DMS53 treated with DMSO at 0.1 percent for 48 hours (cell line): ENCODE results near the gene TIAM2.

Experiments
- DNase-seq: peaks from one replicate; lab custom pipeline; 2025; ENCODE audit not compliant: unreplicated experiment; lab: John Stamatoyannopoulos, UW

Gene TIAM2

GRCh38 chr6:155055729-155056128, 60.6 kb downstream of the TIAM2 start:
- DNase-seq, result no peak

- DNase-seq, result no peak
Observed at GRCh38 chr6:155056756-155057155, 61.6 kb downstream of the TIAM2 start.

- DNase-seq, result no peak
Observed at GRCh38 chr6:155061381-155061780, 66.3 kb downstream of the TIAM2 start.

- DNase-seq, result no peak
Observed at GRCh38 chr6:155062866-155063341, 67.8 kb downstream of the TIAM2 start.

GRCh38 chr6:155064303-155064702, 69.2 kb downstream of the TIAM2 start:
- DNase-seq, result no peak

GRCh38 chr6:155066361-155066760, 71.2 kb downstream of the TIAM2 start:
- no peak for DNase-seq

- DNase-seq, result no peak
Observed at GRCh38 chr6:155066921-155067680, 72.0 kb downstream of the TIAM2 start.

- DNase-seq, result no peak
Observed at GRCh38 chr6:155067956-155068615, 73.0 kb downstream of the TIAM2 start.

GRCh38 chr6:155069543-155069942, 74.4 kb downstream of the TIAM2 start:
- DNase-seq, result no peak

GRCh38 chr6:155075930-155076695, 81.0 kb downstream of the TIAM2 start:
- DNase-seq, result no peak

GRCh38 chr6:155077331-155077730, 82.2 kb downstream of the TIAM2 start:
- no peak for DNase-seq

- DNase-seq, result no peak
Observed at GRCh38 chr6:155077784-155078183, 82.7 kb downstream of the TIAM2 start.

GRCh38 chr6:155078331-155078745, 83.2 kb downstream of the TIAM2 start:
- DNase-seq, result no peak

- no peak for DNase-seq
Observed at GRCh38 chr6:155079985-155080452, 84.9 kb downstream of the TIAM2 start.

GRCh38 chr6:155080881-155081845, 86.0 kb downstream of the TIAM2 start:
- no peak for DNase-seq

GRCh38 chr6:155084431-155085123, 89.5 kb downstream of the TIAM2 start:
- DNase-seq, result no peak

GRCh38 chr6:155085582-155086257, 90.6 kb downstream of the TIAM2 start:
- no peak for DNase-seq

GRCh38 chr6:155088856-155089255, 93.7 kb downstream of the TIAM2 start:
- DNase-seq, result no peak

GRCh38 chr6:155089746-155090145, 94.6 kb downstream of the TIAM2 start:
- no peak for DNase-seq
